H7 (cell line): Measurements from ENCODE around the gene GPR25. TPM values are rescaled to one million over a fixed set of nuclear protein-coding genes. Genes with fewer than 3 reads are reported as not detected.
A peak's percentile ranks its signal among the peaks of the same experiment; 100 is the strongest.
"Not testable (repeated sequence)": the region's sequence is repeated elsewhere in the genome, so short reads cannot be mapped to it uniquely, and the experiment has no call there.

Source experiments
- DNase-seq: peaks from one replicate; pipeline ENCODE4 v3.0.0; 2012
- H3K27me3 ChIP-seq: 2 replicates; pipeline ENCODE4 v1.6.0; 2011; ENCODE audit warnings: mild to moderate bottlenecking, low read length; ENCODE audit not compliant: control insufficient read depth, insufficient read depth
- H3K36me3 ChIP-seq: replicated peaks from 2 replicates; pipeline ENCODE4 v1.5.1; 2011; ENCODE audit warnings: low read length; ENCODE audit not compliant: control insufficient read depth, insufficient read depth
- H3K4me3 ChIP-seq: 2 replicates; pipeline ENCODE4 v1.5.1; 2011; ENCODE audit warnings: low read depth, mild to moderate bottlenecking, control low read depth, low read length, moderate library complexity; ENCODE audit not compliant: insufficient read depth
- total RNA-seq: library from RNA; depleted of rRNA; stranded (reverse); fragments of >200 nt; shearing (Covaris generic); gene quantifications from 2 replicates; pipeline ENCODE4 v1.2.3, GENCODE V29; 2014

GPR25 gene
- total RNA-seq, 1 experiment from 2014 or later = not detected

- peaks cover 35% of the 10 kb centered on the region for H3K36me3 ChIP-seq
- DNase-seq = no peak
- H3K27me3 ChIP-seq = no peaks in the 10 kb centered on the region
- H3K4me3 ChIP-seq = no peak overlapping the region
Observed at GRCh38 chr1:200907611-200908097, 34.9 kb downstream of the GPR25 start.

DNA sequence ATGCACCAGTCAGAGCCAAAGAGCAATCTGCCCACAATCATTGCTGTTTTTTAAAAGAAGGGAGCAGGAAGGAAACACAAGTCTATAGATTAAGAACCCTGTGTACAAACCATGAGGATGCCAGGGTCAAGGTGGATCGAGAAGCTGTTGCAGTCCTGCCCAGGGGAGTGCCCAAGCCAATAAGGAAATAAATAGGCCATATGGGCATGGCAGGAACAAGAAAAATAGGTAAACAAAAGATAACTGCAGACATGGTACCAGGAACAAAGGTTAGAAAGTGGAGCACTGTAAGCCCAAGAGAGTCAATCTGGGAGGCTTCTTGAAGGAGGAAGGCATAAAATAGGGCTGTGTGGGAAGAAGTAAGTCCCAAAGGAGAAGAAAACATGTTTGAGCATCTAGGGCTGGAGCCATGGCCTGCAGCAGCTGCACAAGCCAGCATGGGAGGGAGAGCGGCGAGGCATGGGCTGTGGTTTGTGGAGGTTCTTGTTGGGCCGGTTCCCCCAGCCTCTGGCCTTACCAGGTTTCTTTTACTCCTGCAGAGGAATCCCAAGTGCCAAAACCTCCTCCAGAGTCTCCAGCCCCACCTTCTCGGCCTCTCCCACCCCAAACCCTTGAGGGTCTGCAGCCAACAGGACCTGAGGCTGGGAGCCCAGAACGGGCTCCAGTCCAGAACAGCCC lies 35.5 kb downstream of the GPR25 start:
- Histone ChIP-seq H3K4me3 (no peak overlapping the region), H3K27me3 (no peaks in the 10 kb centered on the region), H3K36me3 (peaks cover 35% of the 10 kb centered on the region)
- DNase-seq = no peak

DNA sequence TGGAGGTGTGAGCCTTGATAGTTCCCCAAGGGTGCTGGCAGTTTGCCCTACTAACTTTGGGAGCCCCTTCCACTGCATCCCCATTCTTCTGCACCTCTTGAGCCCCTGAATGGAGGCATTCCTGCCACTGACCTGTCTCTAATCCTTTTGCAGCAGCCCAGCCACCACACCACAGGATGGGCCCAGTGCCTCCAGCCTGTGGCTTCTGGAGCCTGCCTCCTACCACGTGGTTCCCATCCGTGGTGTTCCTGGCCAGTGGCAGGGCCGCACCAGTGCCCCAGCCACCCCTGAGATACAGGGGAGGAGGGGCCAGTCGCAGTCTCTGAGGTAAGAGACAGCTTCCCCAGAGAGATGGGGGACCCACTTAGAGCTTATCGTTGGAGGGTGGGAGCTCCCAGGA lies 36.3 kb downstream of the GPR25 start:
- Histone ChIP-seq H3K27me3 (no peaks in the 10 kb centered on the region), H3K4me3 (no peak overlapping the region), H3K36me3 (peaks cover 35% of the 10 kb centered on the region)
- no peak for DNase-seq

- DNase-seq = no peak
- Histone ChIP-seq H3K4me3 (no peak overlapping the region), H3K27me3 (no peaks in the 10 kb centered on the region), H3K36me3 (peaks cover 34% of the 10 kb centered on the region)
Observed at GRCh38 chr1:200909757-200910239, 37.0 kb downstream of the GPR25 start.

DNA sequence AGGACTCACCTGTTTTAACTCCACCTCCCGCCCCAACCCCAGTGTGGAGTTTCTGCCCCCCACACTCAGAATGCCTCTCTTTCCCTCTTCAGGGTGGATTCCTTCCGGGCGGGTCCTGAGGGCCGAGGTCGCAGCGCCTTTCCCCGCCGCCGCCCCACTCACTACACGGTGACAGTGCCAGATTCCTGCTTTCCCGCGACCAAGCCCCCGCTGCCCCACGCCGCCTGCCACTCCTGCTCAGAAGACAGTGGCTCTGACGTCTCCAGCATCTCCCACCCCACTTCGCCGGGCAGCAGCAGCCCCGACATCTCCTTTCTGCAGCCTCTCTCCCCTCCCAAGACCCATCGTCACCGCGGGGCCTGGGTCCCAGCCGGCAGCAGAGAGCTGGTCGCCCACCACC lies 38.6 kb downstream of the GPR25 start:
- Histone ChIP-seq H3K36me3 (peaks cover 34% of the 10 kb centered on the region), H3K4me3 (no peak overlapping the region), H3K27me3 (no peaks in the 10 kb centered on the region)
- peak; percentile 34 for DNase-seq

DNA sequence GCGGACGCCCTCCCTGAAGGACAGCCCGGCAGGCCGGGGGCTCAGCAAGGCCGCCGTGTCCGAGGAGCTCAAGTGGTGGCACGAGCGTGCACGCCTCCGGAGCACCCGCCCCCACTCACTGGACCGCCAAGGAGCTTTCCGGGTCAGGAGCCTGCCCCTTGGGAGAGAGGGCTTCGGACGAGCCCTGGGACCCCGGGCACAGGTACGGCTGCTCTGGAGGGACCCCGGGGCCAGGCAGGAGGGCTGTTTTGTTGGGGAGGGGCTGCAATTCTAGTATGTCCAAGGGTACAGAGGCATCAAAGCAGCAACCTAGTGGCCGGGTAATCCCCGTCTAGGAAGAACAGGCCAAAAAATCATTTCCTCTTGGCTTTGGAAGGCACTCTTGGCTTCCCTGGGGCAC lies 39.2 kb downstream of the GPR25 start:
- not testable (repeated sequence) for DNase-seq, H3K27me3 ChIP-seq, H3K4me3 ChIP-seq
- H3K36me3 ChIP-seq = peaks cover 33% of the 10 kb centered on the region

- peaks cover 29% of the 10 kb centered on the region for H3K36me3 ChIP-seq
Observed at GRCh38 chr1:200912737-200913407, 40.1 kb downstream of the GPR25 start.

GRCh38 chr1:200916152-200916551 lies 43.4 kb downstream of the GPR25 start:
- peak overlapping the region; percentile 35; the same call in 1 of the 2 replicates for H3K4me3 ChIP-seq

More at GRCh38 chr1:200912737-200913407, 40.1 kb downstream of the GPR25 start:
- H3K4me3 ChIP-seq = no peak overlapping the region
- no peak for DNase-seq
- H3K27me3 ChIP-seq = no peaks in the 10 kb centered on the region

GRCh38 chr1:200916681-200917080 lies 43.9 kb downstream of the GPR25 start:
- no peaks in the 10 kb centered on the region for H3K27me3 ChIP-seq
- peaks cover 7% of the 10 kb centered on the region for H3K36me3 ChIP-seq
- DNase-seq = peak; percentile 45

More at GRCh38 chr1:200916152-200916551, 43.4 kb downstream of the GPR25 start:
- Histone ChIP-seq H3K27me3 (no peaks in the 10 kb centered on the region), H3K36me3 (peaks cover 8% of the 10 kb centered on the region)
- DNase-seq = peak; percentile 95

DNA sequence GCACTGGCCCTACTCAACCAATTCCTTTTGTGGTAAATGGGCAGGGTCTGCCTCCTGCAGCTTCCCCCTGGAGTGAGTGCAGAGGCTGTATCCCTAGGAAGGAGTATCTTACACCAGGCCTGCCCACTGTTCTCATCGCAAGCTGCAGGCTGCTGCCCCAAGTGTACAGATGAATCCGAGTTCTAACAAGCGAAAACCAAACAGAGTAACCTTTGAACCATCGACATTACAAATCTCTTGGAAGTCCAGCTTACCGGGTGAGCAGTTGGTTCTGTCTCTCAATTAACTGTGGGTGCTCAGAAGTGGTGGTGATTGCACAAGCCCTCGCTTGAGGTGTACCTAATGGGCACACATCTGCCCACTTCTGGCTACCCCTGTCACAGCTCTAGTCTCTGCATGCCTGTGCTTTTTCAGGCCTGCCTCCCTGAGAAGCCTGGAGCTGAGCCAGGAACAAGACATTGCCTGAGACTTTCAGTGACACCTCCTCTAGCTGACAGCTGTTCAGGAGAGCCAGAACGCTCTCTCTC lies 44.6 kb downstream of the GPR25 start:
- H3K27me3 ChIP-seq = no peaks in the 10 kb centered on the region; the same call in 1 of the 2 replicates
- H3K36me3 ChIP-seq = peaks cover 5% of the 10 kb centered on the region
- no peak overlapping the region for H3K4me3 ChIP-seq
- peak; percentile 14 for DNase-seq

More at GRCh38 chr1:200916681-200917080, 43.9 kb downstream of the GPR25 start:
- peak overlapping the region; percentile 35; the same call in 1 of the 2 replicates for H3K4me3 ChIP-seq

DNA sequence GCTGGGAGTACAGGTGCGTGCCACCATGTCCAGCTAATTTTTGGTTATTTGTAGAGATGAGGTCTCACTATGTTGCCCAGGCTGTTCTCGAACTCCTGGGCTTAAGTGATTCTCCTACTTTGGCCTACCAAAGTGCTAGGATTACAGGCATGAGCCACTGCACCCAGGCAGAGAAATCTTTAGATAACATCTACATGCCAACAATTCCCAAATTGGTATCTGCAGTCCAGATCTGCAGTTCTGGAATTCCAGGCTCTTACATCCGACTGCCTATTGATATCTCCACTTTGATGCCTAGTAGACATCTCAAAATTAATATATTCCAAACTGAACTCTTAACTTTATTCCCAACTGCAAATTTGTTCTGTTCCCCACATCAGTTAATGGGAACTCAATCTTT lies 45.2 kb downstream of the GPR25 start:
- no peaks in the 10 kb centered on the region; the same call in 1 of the 2 replicates for H3K27me3 ChIP-seq
- no peak for DNase-seq
- H3K36me3 ChIP-seq = no peaks in the 10 kb centered on the region; the same call in 1 of the 2 replicates
- no peak overlapping the region for H3K4me3 ChIP-seq

GRCh38 chr1:200919386-200919785 lies 46.6 kb downstream of the GPR25 start:
- no peaks in the 10 kb centered on the region; the same call in 1 of the 2 replicates for H3K27me3 ChIP-seq
- no peak for DNase-seq
- no peak overlapping the region for H3K4me3 ChIP-seq
- H3K36me3 ChIP-seq = no peaks in the 10 kb centered on the region

GRCh38 chr1:200921571-200922110 lies 48.9 kb downstream of the GPR25 start:
- Histone ChIP-seq H3K36me3 (no peaks in the 10 kb centered on the region), H3K27me3 (no peaks in the 10 kb centered on the region; the same call in 1 of the 2 replicates), H3K4me3 (no peak overlapping the region)
- DNase-seq = no peak

GRCh38 chr1:200922406-200922805 lies 49.6 kb downstream of the GPR25 start:
- no peak for DNase-seq
- Histone ChIP-seq H3K4me3 (no peak overlapping the region), H3K36me3 (no peaks in the 10 kb centered on the region), H3K27me3 (no peaks in the 10 kb centered on the region; the same call in 1 of the 2 replicates)
